OCI-LY7 (cell line): ENCODE measurements around the gene VEZF1. TPM values are rescaled to one million over a fixed set of nuclear protein-coding genes. Genes with fewer than 3 reads are reported as not detected.

Source experiments
- BruUV-seq: library from RNA; stranded (reverse); fragments of 400-500 nt; replicated peaks from 2 replicates; lab custom pipeline; 2021; lab: Mats Ljungman, UMichigan
- CTCF ChIA-PET: fragments of 300-600 bp; sonication (Branson Sonifier 250); formaldehyde crosslinking; loops from one replicate; lab custom pipeline; 2022; ENCODE audit warnings: antibody characterized with exemption; ENCODE audit not compliant: unreplicated experiment; lab: Charles Lee
- POLR2A ChIA-PET: fragments of 300-600 bp; sonication (Branson Sonifier 250); formaldehyde crosslinking; loops from one replicate; lab custom pipeline; 2022; ENCODE audit warnings: antibody characterized with exemption; lab: Charles Lee
- DNase-seq: peaks from one replicate; pipeline ENCODE4 v3.0.0-alpha.2; 2015; ENCODE audit warnings: low spot score
- H2AFZ ChIP-seq: fragments of 200-600 bp; sonication (generic), shearing (Covaris generic); 2 replicates; pipeline ENCODE4 v1.6.1; 2014; ENCODE audit warnings: mild to moderate bottlenecking, antibody characterized with exemption, low read length, moderate library complexity
- H3K27ac ChIP-seq: fragments of 200-600 bp; sonication (generic); 2 replicates; pipeline ENCODE4 v1.5.1; 2014; ENCODE audit warnings: mixed run types, low read depth, mild to moderate bottlenecking, moderate library complexity, low read length, inconsistent platforms; ENCODE audit not compliant: poor library complexity, severe bottlenecking
- H3K36me3 ChIP-seq: fragments of 200-600 bp; sonication (generic); 2 replicates; pipeline ENCODE4 v1.6.1; 2014; ENCODE audit warnings: mild to moderate bottlenecking, antibody characterized with exemption, low read length, moderate library complexity, mixed read lengths; ENCODE audit not compliant: insufficient read depth
- H3K4me1 ChIP-seq: fragments of 200-600 bp; sonication (generic); 2 replicates; pipeline ENCODE4 v1.5.1; 2014; ENCODE audit warnings: mild to moderate bottlenecking, low read length; ENCODE audit not compliant: insufficient read depth, poor library complexity, severe bottlenecking
- H3K4me2 ChIP-seq: fragments of 200-600 bp; sonication (generic); 2 replicates; pipeline ENCODE4 v1.6.1; 2014; ENCODE audit warnings: mild to moderate bottlenecking, low read length
- H3K4me3 ChIP-seq: fragments of 200-600 bp; sonication (generic); 2 replicates; pipeline ENCODE4 v1.5.1; 2014; ENCODE audit warnings: mild to moderate bottlenecking, low read depth, low read length; ENCODE audit not compliant: poor library complexity, severe bottlenecking
- H3K79me2 ChIP-seq: fragments of 200-600 bp; sonication (generic); 2 replicates; pipeline ENCODE4 v1.6.1; 2016; ENCODE audit warnings: low read depth, mild to moderate bottlenecking, low read length, moderate library complexity, mixed read lengths; ENCODE audit not compliant: insufficient read depth
- H3K9me2 ChIP-seq: fragments of 200-600 bp; sonication (generic); 2 replicates; pipeline ENCODE4 v1.6.1; 2016; ENCODE audit warnings: mild to moderate bottlenecking, low read length, mixed read lengths; ENCODE audit not compliant: insufficient read depth
- H3K9me3 ChIP-seq: fragments of 200-600 bp; sonication (generic); 2 replicates; pipeline ENCODE4 v1.6.1; 2014; ENCODE audit warnings: mild to moderate bottlenecking, mixed run types, low read length, mixed read lengths
- H4K20me1 ChIP-seq: fragments of 200-600 bp; sonication (generic); 2 replicates; pipeline ENCODE4 v1.6.1; 2014; ENCODE audit warnings: mild to moderate bottlenecking, antibody characterized with exemption, low read length, moderate library complexity, mixed read lengths; ENCODE audit not compliant: insufficient read depth
- EZH2phosphoT487 ChIP-seq: fragments of 200-600 bp; sonication (generic); IDR thresholded peaks from 2 replicates; pipeline ENCODE4 v1.6.1; 2018; ENCODE audit warnings: low read depth, borderline replicate concordance, mild to moderate bottlenecking, mixed run types, antibody characterized with exemption, low read length, moderate library complexity, mixed read lengths
- intact Hi-C: fragments of 100-400 bp; cut with micrococcal nuclease; formaldehyde crosslinking; loops from one replicate; pipeline ENCODE4 v1.10.0; 2022; ENCODE audit not compliant: unreplicated experiment
- total RNA-seq, 2 experiments: library from RNA; depleted of rRNA in 1 of 2; stranded (reverse); fragments of >200 nt in 1 of 2; shearing (Covaris generic) in 1 of 2; gene quantifications; 2 replicates each; pipeline ENCODE4 v1.2.3, GENCODE V29; 2014 to 2022
- TF ChIP-seq, protein P1 (sequence below): fragments of 200-600 bp; sonication (generic); conservative IDR thresholded peaks from 2 replicates; pipeline ENCODE4 v1.5.1; 2014; ENCODE audit warnings: mild to moderate bottlenecking, antibody characterized with exemption, low read length, moderate library complexity, mixed read lengths

VEZF1 gene
- total RNA-seq, 2 experiments from 2014 or later = 22.6 to 35.4 TPM

DNA sequence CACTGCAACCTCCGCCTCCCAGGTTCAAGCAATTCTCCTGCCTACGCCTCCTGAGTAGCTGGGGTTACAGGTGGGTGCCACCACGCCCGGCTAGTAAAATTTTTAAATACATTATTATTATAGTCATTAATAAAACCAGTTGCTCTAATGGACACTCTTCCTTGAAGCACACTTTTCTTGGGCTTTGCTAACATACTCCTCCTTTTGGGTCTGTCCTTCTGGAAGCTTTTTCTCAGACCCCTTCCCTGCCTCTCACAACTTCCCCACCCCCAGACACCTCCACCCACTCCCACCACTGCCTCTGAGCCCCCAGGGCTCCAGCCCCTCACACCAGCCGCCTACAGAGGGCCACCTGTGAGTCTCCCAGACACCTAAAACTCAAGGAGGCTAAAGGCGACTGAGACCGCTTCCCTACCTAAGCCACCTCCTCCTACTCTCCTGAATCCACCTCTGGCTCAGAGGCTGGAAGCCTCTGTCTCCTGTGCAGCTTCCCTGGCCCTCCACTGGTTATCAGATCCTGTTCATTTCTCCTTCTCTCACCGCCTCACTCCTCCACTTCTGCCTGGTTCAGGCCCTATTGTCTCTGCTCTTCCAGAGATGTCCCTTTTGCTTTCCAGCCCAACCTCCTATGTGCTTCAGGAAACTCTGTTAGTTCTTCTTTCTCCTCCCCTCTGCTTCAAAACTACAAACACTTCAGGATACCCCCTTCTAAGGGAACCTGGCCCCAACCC, 30.8 kb downstream of the VEZF1 start:
- H3K4me2 ChIP-seq = no peak overlapping the region
- no peak for DNase-seq
- H3K9me2 ChIP-seq = no peaks in the 10 kb centered on the region
- no TSS peak for BruUV-seq
- TF ChIP-seq EZH2phosphoT487 = no peak
- TF ChIP-seq, protein P1, sequence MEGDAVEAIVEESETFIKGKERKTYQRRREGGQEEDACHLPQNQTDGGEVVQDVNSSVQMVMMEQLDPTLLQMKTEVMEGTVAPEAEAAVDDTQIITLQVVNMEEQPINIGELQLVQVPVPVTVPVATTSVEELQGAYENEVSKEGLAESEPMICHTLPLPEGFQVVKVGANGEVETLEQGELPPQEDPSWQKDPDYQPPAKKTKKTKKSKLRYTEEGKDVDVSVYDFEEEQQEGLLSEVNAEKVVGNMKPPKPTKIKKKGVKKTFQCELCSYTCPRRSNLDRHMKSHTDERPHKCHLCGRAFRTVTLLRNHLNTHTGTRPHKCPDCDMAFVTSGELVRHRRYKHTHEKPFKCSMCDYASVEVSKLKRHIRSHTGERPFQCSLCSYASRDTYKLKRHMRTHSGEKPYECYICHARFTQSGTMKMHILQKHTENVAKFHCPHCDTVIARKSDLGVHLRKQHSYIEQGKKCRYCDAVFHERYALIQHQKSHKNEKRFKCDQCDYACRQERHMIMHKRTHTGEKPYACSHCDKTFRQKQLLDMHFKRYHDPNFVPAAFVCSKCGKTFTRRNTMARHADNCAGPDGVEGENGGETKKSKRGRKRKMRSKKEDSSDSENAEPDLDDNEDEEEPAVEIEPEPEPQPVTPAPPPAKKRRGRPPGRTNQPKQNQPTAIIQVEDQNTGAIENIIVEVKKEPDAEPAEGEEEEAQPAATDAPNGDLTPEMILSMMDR = no peak
- H3K79me2 ChIP-seq = no peaks in the 10 kb centered on the region
- H3K36me3 ChIP-seq = no peaks in the 10 kb centered on the region
- peaks cover 5% of the 10 kb centered on the region for H4K20me1 ChIP-seq
- H3K4me3 ChIP-seq = no peak overlapping the region
- intact Hi-C loops = no loop called here
- CTCF ChIA-PET = no interaction called here
- H3K4me1 ChIP-seq = peaks cover 22% of the 10 kb centered on the region
- H3K27ac ChIP-seq = no peak overlapping the region
- POLR2A ChIA-PET = interaction anchor here (1.9 kb wide), 1 partner anchor 10 kb away, joined by 8 read pairs; no protein-coding TSS in a partner anchor
- no peak overlapping the region for H2AFZ ChIP-seq
- H3K9me3 ChIP-seq = no peaks in the 10 kb centered on the region

DNA sequence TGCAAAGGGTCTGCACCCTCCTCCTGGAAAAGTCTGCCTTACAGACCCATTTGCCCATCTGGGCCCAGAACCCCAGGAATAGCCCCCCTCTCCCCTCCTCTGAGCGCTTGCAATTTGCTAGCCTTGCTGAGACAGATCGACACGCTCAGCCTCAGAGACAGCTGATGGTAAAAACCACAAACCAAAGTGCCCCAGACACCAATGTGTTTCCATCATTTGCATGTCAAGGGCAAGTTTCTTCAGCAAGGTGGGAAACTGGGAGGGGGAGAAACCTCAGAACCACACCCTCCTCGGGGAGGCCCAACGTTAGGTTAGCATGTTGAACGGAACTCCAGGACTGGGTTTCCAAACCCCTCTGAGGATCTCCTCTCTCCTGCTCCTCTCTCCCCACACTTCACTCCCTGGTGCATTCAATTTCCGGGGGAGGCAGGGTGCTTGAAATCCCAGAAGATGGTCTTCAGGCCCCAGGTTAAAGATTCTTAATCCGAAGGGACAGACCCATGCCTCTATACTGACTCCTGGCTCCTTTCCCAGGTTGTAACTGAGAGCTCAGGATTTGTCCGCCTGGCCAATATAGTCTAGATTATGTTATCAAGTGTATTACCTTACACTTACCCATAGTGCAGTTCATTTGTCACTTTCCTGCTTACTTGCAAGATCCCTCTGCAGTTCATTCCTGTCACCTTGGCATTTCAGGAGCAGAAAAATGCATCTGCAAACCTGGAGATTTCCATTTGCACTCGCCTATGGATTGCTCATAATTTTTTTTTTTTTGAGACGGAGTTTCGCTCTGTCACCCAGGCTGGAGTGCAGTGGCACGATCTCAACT, 31.5 kb downstream of the VEZF1 start:
- DNase-seq = peak; percentile 54
- Histone ChIP-seq H3K4me1 (peaks cover 22% of the 10 kb centered on the region), H3K4me2 (peak overlapping the region; percentile 74), H3K9me3 (no peaks in the 10 kb centered on the region), H3K9me2 (no peaks in the 10 kb centered on the region), H3K36me3 (no peaks in the 10 kb centered on the region), H3K27ac (no peak overlapping the region), H3K4me3 (peak overlapping the region; percentile 32), H4K20me1 (peaks cover 5% of the 10 kb centered on the region), H2AFZ (no peak overlapping the region), H3K79me2 (no peaks in the 10 kb centered on the region)
- TF ChIP-seq EZH2phosphoT487 = no peak
- TF ChIP-seq, protein P1 = no peak
- ChIA-PET CTCF (no interaction called here), POLR2A (interaction anchor here (0.9 to 1.9 kb wide), 2 partner anchors 9 to 60 kb away, joined by 3 to 8 read pairs; no protein-coding TSS in a partner anchor)
- intact Hi-C loops = no loop called here
- BruUV-seq = no TSS peak
